Smooth muscle cell (in vitro differentiated cells): ENCODE data around the gene HAUS7. TPM values are rescaled to one million over a fixed set of nuclear protein-coding genes. Genes with fewer than 3 reads are reported as not detected.

Experiments used
- DNase-seq: peaks from one replicate; lab custom pipeline; 2025; ENCODE audit not compliant: unreplicated experiment; lab: John Stamatoyannopoulos, UW
- H2AFZ ChIP-seq: fragments of 200-600 bp; sonication (generic); 2 replicates; pipeline ENCODE4 v1.6.0; 2016; ENCODE audit warnings: antibody characterized with exemption, low read depth, mild to moderate bottlenecking
- H3F3A ChIP-seq: fragments of 200-600 bp; sonication (generic); 2 replicates; pipeline ENCODE4 v1.6.0; 2017; ENCODE audit warnings: antibody characterized with exemption, low read depth
- H3K27ac ChIP-seq: fragments of 200-600 bp; sonication (generic); 2 replicates; pipeline ENCODE4 v1.5.1; 2016; ENCODE audit warnings: low read depth, mild to moderate bottlenecking
- H3K27me3 ChIP-seq: fragments of 200-600 bp; sonication (generic); 2 replicates; pipeline ENCODE4 v1.6.1; 2016; ENCODE audit warnings: low read depth, mild to moderate bottlenecking
- H3K36me3 ChIP-seq: fragments of 200-600 bp; sonication (generic); 2 replicates; pipeline ENCODE4 v1.5.1; 2016; ENCODE audit warnings: low read depth
- H3K4me1 ChIP-seq: fragments of 200-600 bp; sonication (generic); 2 replicates; pipeline ENCODE4 v1.5.1; 2016; ENCODE audit warnings: low read depth
- H3K4me2 ChIP-seq: fragments of 200-600 bp; sonication (generic); 2 replicates; pipeline ENCODE4 v1.6.0; 2016; ENCODE audit warnings: mild to moderate bottlenecking
- H3K4me3 ChIP-seq: fragments of 200-600 bp; sonication (generic); 2 replicates; pipeline ENCODE4 v1.5.1; 2016; ENCODE audit warnings: mild to moderate bottlenecking
- H3K79me2 ChIP-seq: fragments of 200-600 bp; sonication (generic); 2 replicates; pipeline ENCODE4 v1.6.0; 2016; ENCODE audit warnings: low read depth, mild to moderate bottlenecking
- H3K9ac ChIP-seq: fragments of 200-600 bp; sonication (generic); 2 replicates; pipeline ENCODE4 v1.6.0; 2016; ENCODE audit warnings: low read depth
- H3K9me3 ChIP-seq: fragments of 200-600 bp; sonication (generic); replicated peaks from 2 replicates; pipeline ENCODE4 v1.5.1; 2016; ENCODE audit warnings: low read depth
- H4K20me1 ChIP-seq: fragments of 200-600 bp; sonication (generic); 2 replicates; pipeline ENCODE4 v1.6.0; 2016; ENCODE audit warnings: low read depth
- CTCF ChIP-seq: fragments of 200-600 bp; sonication (generic); IDR thresholded peaks from 2 replicates; pipeline ENCODE4 v1.5.1; 2017; ENCODE audit warnings: borderline replicate concordance, mild to moderate bottlenecking, antibody characterized with exemption; ENCODE audit not compliant: insufficient read depth, poor library complexity, severe bottlenecking
- whole genome bisulfite sequencing: methylation state at CpG from one replicate; pipeline ENCODE4 v1.1.7; 2016; ENCODE audit warnings: low lambda C conversion rate; 5-methylcytosine and 5-hydroxymethylcytosine counted together
- polyA plus RNA-seq: library from polyadenylated mRNA; unstranded; fragments of >200 nt; fragmentation: Nextera tagmentation; extraction: Ambion mirVana; gene quantifications from 2 replicates; pipeline ENCODE4 v1.2.1, GENCODE V29; 2016
- total RNA-seq: library from RNA; depleted of rRNA; stranded (reverse); fragments of >200 nt; gene quantifications from 2 replicates; pipeline ENCODE4 v1.2.3, GENCODE V29; 2014

Gene HAUS7
- total and polyA plus RNA-seq, 2 experiments from 2014 or later = 18.5 to 27.4 TPM

DNA sequence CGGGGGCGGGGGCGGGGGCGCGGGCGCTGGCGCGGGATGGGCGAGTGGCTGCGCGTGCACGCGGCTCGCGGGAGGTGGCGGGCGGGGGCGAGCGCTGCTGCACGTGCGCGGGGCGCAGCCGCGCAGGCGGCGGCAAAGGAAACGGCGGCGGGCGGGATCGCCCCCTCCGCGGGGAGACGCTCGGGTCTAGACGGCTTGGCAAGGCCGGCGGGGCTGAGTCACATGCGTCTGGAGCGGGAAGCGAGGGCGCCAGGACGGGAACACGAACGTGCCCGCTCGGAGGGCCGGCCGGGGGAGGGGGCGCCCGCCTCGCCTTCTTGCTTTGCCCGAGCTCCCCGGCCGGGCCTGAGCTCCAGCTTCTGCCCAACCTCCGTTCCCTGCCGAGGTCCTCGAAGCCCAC lies 4.3 kb upstream of the HAUS7 start:
- Histone ChIP-seq H4K20me1 (no peaks in the 10 kb centered on the region), H3K79me2 (no peaks in the 10 kb centered on the region), H3K9me3 (no peaks in the 10 kb centered on the region), H3K27me3 (no peaks in the 10 kb centered on the region), H3K36me3 (no peaks in the 10 kb centered on the region), H3K27ac (peak overlapping the region; percentile 97), H3K4me3 (no peak overlapping the region), H3F3A (no peaks in the 10 kb centered on the region), H3K4me2 (peak overlapping the region; percentile 26), H3K9ac (peak overlapping the region; percentile 54), H2AFZ (no peak overlapping the region), H3K4me1 (no peaks in the 10 kb centered on the region)
- peak; percentile 16 for DNase-seq
- WGBS = 34% methylated on average over 36 of the region's 59 CpGs
- TF ChIP-seq CTCF = no peak

DNA sequence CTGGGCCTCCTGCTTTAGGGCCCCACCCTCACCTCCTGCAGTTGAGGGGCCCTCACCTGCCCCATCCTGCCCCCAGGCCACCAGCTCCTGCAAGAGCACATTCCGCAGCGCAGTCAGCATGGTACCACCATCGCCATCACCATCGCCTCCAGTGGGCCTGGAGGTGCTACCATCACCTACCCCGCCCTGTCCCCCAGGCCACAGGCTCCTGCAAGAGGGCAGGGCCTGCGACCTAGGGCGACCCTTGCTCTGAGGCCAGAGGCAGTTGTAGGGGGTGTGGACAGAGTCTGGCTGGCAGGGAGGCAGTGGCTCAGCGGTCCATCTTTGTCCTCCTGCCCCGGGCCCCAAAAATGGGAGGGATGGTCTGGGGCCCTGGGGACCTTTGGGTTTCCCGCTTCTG lies 3.9 kb upstream of the HAUS7 start:
- no peak for DNase-seq
- H3K36me3 ChIP-seq = no peaks in the 10 kb centered on the region
- no peak overlapping the region for H3K4me2 ChIP-seq
- H3K9ac ChIP-seq = no peak overlapping the region
- WGBS = 75% methylated on average over 10 of the region's 10 CpGs
- TF ChIP-seq CTCF = no peak
- no peak overlapping the region for H3K4me3 ChIP-seq
- H2AFZ ChIP-seq = no peak overlapping the region
- no peaks in the 10 kb centered on the region for H3K4me1 ChIP-seq
- H4K20me1 ChIP-seq = no peaks in the 10 kb centered on the region
- no peaks in the 10 kb centered on the region for H3K9me3 ChIP-seq
- peak overlapping the region; percentile 15 for H3K27ac ChIP-seq
- no peaks in the 10 kb centered on the region for H3F3A ChIP-seq
- H3K27me3 ChIP-seq = no peaks in the 10 kb centered on the region
- peaks cover 4% of the 10 kb centered on the region for H3K79me2 ChIP-seq

- no peak overlapping the region for H3K4me2 ChIP-seq
- H3K27ac ChIP-seq = peak overlapping the region; percentile 70
- H3K9ac ChIP-seq = no peak overlapping the region
- H4K20me1 ChIP-seq = no peaks in the 10 kb centered on the region
- H3K27me3 ChIP-seq = no peaks in the 10 kb centered on the region
- H3K9me3 ChIP-seq = no peaks in the 10 kb centered on the region
- no peak overlapping the region for H2AFZ ChIP-seq
- no peaks in the 10 kb centered on the region for H3K36me3 ChIP-seq
- no peaks in the 10 kb centered on the region for H3K4me1 ChIP-seq
- H3K4me3 ChIP-seq = no peak overlapping the region
- 91% methylated on average over 10 of the region's 10 CpGs for WGBS
- no peak for DNase-seq
- no peaks in the 10 kb centered on the region for H3F3A ChIP-seq
- no peak for TF ChIP-seq CTCF
- peaks cover 4% of the 10 kb centered on the region for H3K79me2 ChIP-seq
Observed at GRCh38 chrX:153473126-153473525, 2.8 kb upstream of the HAUS7 start.

GRCh38 chrX:153471663-153472280 lies 1.4 kb upstream of the HAUS7 start:
- Histone ChIP-seq H3K4me3 (no peak overlapping the region), H3K4me1 (no peaks in the 10 kb centered on the region), H3K9me3 (no peaks in the 10 kb centered on the region), H3K27ac (peak overlapping the region; percentile 75), H3K79me2 (peaks cover 4% of the 10 kb centered on the region), H3K36me3 (no peaks in the 10 kb centered on the region), H3K27me3 (no peaks in the 10 kb centered on the region), H4K20me1 (no peaks in the 10 kb centered on the region), H3F3A (no peaks in the 10 kb centered on the region), H2AFZ (no peak overlapping the region), H3K9ac (no peak overlapping the region), H3K4me2 (no peak overlapping the region)
- DNase-seq = no peak
- no peak for TF ChIP-seq CTCF
- WGBS = 56% methylated on average over 11 of the region's 11 CpGs
